Smooth muscle cell (in vitro differentiated cells): Measurements from ENCODE around the gene PMFBP1. TPM values are rescaled to one million over a fixed set of nuclear protein-coding genes. Genes with fewer than 3 reads are reported as not detected.
A peak's percentile ranks its signal among the peaks of the same experiment; 100 is the strongest.

Experiments
- DNase-seq: peaks from one replicate; lab custom pipeline; 2025; ENCODE audit not compliant: unreplicated experiment; lab: John Stamatoyannopoulos, UW
- H2AFZ ChIP-seq: fragments of 200-600 bp; sonication (generic); 2 replicates; pipeline ENCODE4 v1.6.0; 2016; ENCODE audit warnings: antibody characterized with exemption, low read depth, mild to moderate bottlenecking
- H3F3A ChIP-seq: fragments of 200-600 bp; sonication (generic); 2 replicates; pipeline ENCODE4 v1.6.0; 2017; ENCODE audit warnings: antibody characterized with exemption, low read depth
- H3K27ac ChIP-seq: fragments of 200-600 bp; sonication (generic); 2 replicates; pipeline ENCODE4 v1.5.1; 2016; ENCODE audit warnings: low read depth, mild to moderate bottlenecking
- H3K27me3 ChIP-seq: fragments of 200-600 bp; sonication (generic); 2 replicates; pipeline ENCODE4 v1.6.1; 2016; ENCODE audit warnings: low read depth, mild to moderate bottlenecking
- H3K36me3 ChIP-seq: fragments of 200-600 bp; sonication (generic); 2 replicates; pipeline ENCODE4 v1.5.1; 2016; ENCODE audit warnings: low read depth
- H3K4me1 ChIP-seq: fragments of 200-600 bp; sonication (generic); 2 replicates; pipeline ENCODE4 v1.5.1; 2016; ENCODE audit warnings: low read depth
- H3K4me2 ChIP-seq: fragments of 200-600 bp; sonication (generic); 2 replicates; pipeline ENCODE4 v1.6.0; 2016; ENCODE audit warnings: mild to moderate bottlenecking
- H3K4me3 ChIP-seq: fragments of 200-600 bp; sonication (generic); 2 replicates; pipeline ENCODE4 v1.5.1; 2016; ENCODE audit warnings: mild to moderate bottlenecking
- H3K79me2 ChIP-seq: fragments of 200-600 bp; sonication (generic); 2 replicates; pipeline ENCODE4 v1.6.0; 2016; ENCODE audit warnings: low read depth, mild to moderate bottlenecking
- H3K9ac ChIP-seq: fragments of 200-600 bp; sonication (generic); 2 replicates; pipeline ENCODE4 v1.6.0; 2016; ENCODE audit warnings: low read depth
- H3K9me3 ChIP-seq: fragments of 200-600 bp; sonication (generic); replicated peaks from 2 replicates; pipeline ENCODE4 v1.5.1; 2016; ENCODE audit warnings: low read depth
- H4K20me1 ChIP-seq: fragments of 200-600 bp; sonication (generic); 2 replicates; pipeline ENCODE4 v1.6.0; 2016; ENCODE audit warnings: low read depth
- CTCF ChIP-seq: fragments of 200-600 bp; sonication (generic); IDR thresholded peaks from 2 replicates; pipeline ENCODE4 v1.5.1; 2017; ENCODE audit warnings: borderline replicate concordance, mild to moderate bottlenecking, antibody characterized with exemption; ENCODE audit not compliant: insufficient read depth, poor library complexity, severe bottlenecking
- WGBS: methylation state at CpG from one replicate; pipeline ENCODE4 v1.1.7; 2016; ENCODE audit warnings: low lambda C conversion rate; 5-methylcytosine and 5-hydroxymethylcytosine counted together
- polyA plus RNA-seq: library from polyadenylated mRNA; unstranded; fragments of >200 nt; fragmentation: Nextera tagmentation; extraction: Ambion mirVana; gene quantifications from 2 replicates; pipeline ENCODE4 v1.2.1, GENCODE V29; 2016
- total RNA-seq: library from RNA; depleted of rRNA; stranded (reverse); fragments of >200 nt; gene quantifications from 2 replicates; pipeline ENCODE4 v1.2.3, GENCODE V29; 2014

PMFBP1 gene
- total and polyA plus RNA-seq, 2 experiments from 2014 or later = 0.31 to 0.80 TPM

GRCh38 chr16:72210555-72210954, 38.6 kb upstream of the PMFBP1 start:
- H3K79me2 ChIP-seq = no peaks in the 10 kb centered on the region
- H3K4me3 ChIP-seq = no peak overlapping the region
- H3K36me3 ChIP-seq = no peaks in the 10 kb centered on the region
- H3F3A ChIP-seq = no peaks in the 10 kb centered on the region
- H3K4me2 ChIP-seq = no peak overlapping the region
- H4K20me1 ChIP-seq = no peaks in the 10 kb centered on the region
- 88% methylated on average over 3 of the region's 3 CpGs for WGBS
- no peak overlapping the region for H2AFZ ChIP-seq
- H3K27me3 ChIP-seq = no peaks in the 10 kb centered on the region
- DNase-seq = no peak
- H3K9me3 ChIP-seq = no peaks in the 10 kb centered on the region
- no peaks in the 10 kb centered on the region for H3K4me1 ChIP-seq
- H3K9ac ChIP-seq = no peak overlapping the region
- no peak overlapping the region for H3K27ac ChIP-seq
- no peak for TF ChIP-seq CTCF

- TF ChIP-seq CTCF = no peak
- no peaks in the 10 kb centered on the region for H3K27me3 ChIP-seq
- H3K4me1 ChIP-seq = no peaks in the 10 kb centered on the region
- H3K9ac ChIP-seq = no peak overlapping the region
- 95% methylated on average over 3 of the region's 3 CpGs for WGBS
- H2AFZ ChIP-seq = no peak overlapping the region
- no peak overlapping the region for H3K4me2 ChIP-seq
- H3K79me2 ChIP-seq = no peaks in the 10 kb centered on the region
- no peak overlapping the region for H3K4me3 ChIP-seq
- no peak for DNase-seq
- no peaks in the 10 kb centered on the region for H3K9me3 ChIP-seq
- no peaks in the 10 kb centered on the region for H3K36me3 ChIP-seq
- H4K20me1 ChIP-seq = no peaks in the 10 kb centered on the region
- no peaks in the 10 kb centered on the region for H3F3A ChIP-seq
- H3K27ac ChIP-seq = no peak overlapping the region
Measured at GRCh38 chr16:72210072-72210471, 38.1 kb upstream of the PMFBP1 start.

- Histone ChIP-seq H3K27me3 (no peaks in the 10 kb centered on the region), H3K9ac (no peak overlapping the region), H3K27ac (no peak overlapping the region), H3K36me3 (no peaks in the 10 kb centered on the region), H2AFZ (no peak overlapping the region), H3K4me1 (peaks cover 7% of the 10 kb centered on the region), H3K4me2 (no peak overlapping the region), H3K4me3 (no peak overlapping the region), H3F3A (no peaks in the 10 kb centered on the region), H4K20me1 (no peaks in the 10 kb centered on the region), H3K79me2 (no peaks in the 10 kb centered on the region), H3K9me3 (no peaks in the 10 kb centered on the region)
- no peak for TF ChIP-seq CTCF
- WGBS = 81% methylated on average over 3 of the region's 3 CpGs
- DNase-seq = no peak
Measured at GRCh38 chr16:72206299-72206698, 34.3 kb upstream of the PMFBP1 start.

GRCh38 chr16:72203401-72203800, 31.4 kb upstream of the PMFBP1 start:
- no peaks in the 10 kb centered on the region for H3K27me3 ChIP-seq
- DNase-seq = no peak
- 41% methylated on average over 6 of the region's 6 CpGs for WGBS
- H3F3A ChIP-seq = no peaks in the 10 kb centered on the region
- H3K4me3 ChIP-seq = no peak overlapping the region
- H3K4me2 ChIP-seq = peak overlapping the region; percentile 14
- H3K36me3 ChIP-seq = no peaks in the 10 kb centered on the region
- no peak for TF ChIP-seq CTCF
- H3K9ac ChIP-seq = no peak overlapping the region
- no peaks in the 10 kb centered on the region for H4K20me1 ChIP-seq
- peak overlapping the region; percentile 37 for H2AFZ ChIP-seq
- H3K79me2 ChIP-seq = no peaks in the 10 kb centered on the region
- no peaks in the 10 kb centered on the region for H3K9me3 ChIP-seq
- H3K4me1 ChIP-seq = peaks cover 7% of the 10 kb centered on the region
- no peak overlapping the region for H3K27ac ChIP-seq
